Measurements from ENCODE around the gene LRRC23.
A peak's percentile ranks its signal among the peaks of the same experiment; 100 is the strongest.

LRRC23 gene

GRCh38 chr12:6943389-6943721 is 38.7 kb downstream of the LRRC23 start:
- H3K4me3 ChIP-seq (replicated peaks; ENCODE audit: low read depth, low read length): no peak overlapping the region
- DNase-seq (ENCODE audit: extremely low read depth, low read depth): peak; percentile 87
- TF ChIP-seq, protein P1, sequence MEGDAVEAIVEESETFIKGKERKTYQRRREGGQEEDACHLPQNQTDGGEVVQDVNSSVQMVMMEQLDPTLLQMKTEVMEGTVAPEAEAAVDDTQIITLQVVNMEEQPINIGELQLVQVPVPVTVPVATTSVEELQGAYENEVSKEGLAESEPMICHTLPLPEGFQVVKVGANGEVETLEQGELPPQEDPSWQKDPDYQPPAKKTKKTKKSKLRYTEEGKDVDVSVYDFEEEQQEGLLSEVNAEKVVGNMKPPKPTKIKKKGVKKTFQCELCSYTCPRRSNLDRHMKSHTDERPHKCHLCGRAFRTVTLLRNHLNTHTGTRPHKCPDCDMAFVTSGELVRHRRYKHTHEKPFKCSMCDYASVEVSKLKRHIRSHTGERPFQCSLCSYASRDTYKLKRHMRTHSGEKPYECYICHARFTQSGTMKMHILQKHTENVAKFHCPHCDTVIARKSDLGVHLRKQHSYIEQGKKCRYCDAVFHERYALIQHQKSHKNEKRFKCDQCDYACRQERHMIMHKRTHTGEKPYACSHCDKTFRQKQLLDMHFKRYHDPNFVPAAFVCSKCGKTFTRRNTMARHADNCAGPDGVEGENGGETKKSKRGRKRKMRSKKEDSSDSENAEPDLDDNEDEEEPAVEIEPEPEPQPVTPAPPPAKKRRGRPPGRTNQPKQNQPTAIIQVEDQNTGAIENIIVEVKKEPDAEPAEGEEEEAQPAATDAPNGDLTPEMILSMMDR (IDR thresholded peaks at IDR 0.05; ENCODE audit: low read depth, low read length, missing control alignments): no peak

DNA sequence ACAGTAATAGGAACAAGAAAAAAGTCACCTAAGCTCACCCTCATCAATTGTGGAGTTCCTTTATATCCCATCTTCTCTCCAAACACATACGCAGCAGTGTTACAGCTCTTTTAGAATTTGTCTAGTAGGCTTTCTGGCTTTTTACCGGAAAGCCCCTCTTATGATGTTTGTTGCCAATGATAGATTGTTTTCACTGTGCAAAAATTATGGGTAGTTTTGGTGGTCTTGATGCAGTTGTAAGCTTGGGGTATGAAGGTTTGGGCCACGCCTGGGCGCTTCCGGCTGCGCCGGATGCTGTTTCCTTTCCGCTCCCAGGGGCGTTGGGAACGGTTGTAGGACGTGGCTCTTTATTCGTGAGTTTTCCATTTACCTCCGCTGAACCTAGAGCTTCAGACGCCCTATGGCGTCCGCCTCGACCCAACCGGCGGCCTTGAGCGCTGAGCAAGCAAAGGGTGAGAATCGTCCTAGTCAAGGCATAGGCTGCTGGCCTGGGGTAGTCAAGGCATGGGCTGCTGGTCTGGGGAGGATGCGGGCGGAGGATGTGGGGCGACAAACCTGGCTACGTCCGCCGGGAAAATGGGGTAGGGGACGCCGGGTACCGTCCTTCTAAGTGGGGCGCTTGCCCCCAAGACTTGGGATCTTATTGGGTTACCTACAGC is 39.2 kb downstream of the LRRC23 start, which contains the start of the genes C12orf57 and RNU7-1:
TSS of gene C12orf57 (plus strand) at position 301 of the 659 bp plus-strand sequence. CDS start at position 401, 100 bp downstream.
TSS of gene RNU7-1 (plus strand) at position 95 of the 659 bp plus-strand sequence.
- DNase-seq (ENCODE audit: extremely low read depth, low read depth): peak; percentile 92
- TF ChIP-seq, protein P1 (IDR thresholded peaks at IDR 0.05; ENCODE audit: low read depth, low read length, missing control alignments): no peak
- peak within 1 kb of the TSS; percentile 78 for H3K4me3 ChIP-seq (replicated peaks; ENCODE audit: low read depth, low read length)

GRCh38 chr12:6944381-6945186 is 40.0 kb downstream of the LRRC23 start:
- peak overlapping the region; percentile 78 for H3K4me3 ChIP-seq (replicated peaks; ENCODE audit: low read depth, low read length)
- TF ChIP-seq, protein P1 (IDR thresholded peaks at IDR 0.05; ENCODE audit: low read depth, low read length, missing control alignments): peak; percentile 80
- no peak for DNase-seq (ENCODE audit: extremely low read depth, low read depth)

DNA sequence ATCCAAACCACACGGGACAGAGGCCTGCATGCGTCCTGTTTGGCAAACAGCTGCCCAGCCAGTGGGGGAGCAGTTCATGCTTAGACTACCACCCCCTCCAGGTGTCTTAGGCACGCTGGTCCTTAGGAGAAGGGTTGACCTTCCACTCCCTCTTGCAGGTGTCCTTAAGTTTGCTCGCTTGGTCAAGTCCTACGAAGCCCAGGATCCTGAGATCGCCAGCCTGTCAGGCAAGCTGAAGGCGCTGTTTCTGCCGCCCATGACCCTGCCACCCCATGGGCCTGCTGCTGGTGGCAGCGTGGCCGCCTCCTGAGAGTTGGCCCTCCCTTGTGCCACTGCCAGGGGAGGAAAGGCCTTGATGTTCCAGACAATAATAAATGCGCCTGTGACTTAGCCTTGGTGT is 41.0 kb downstream of the LRRC23 start:
- TF ChIP-seq, protein P1 (IDR thresholded peaks at IDR 0.05; ENCODE audit: low read depth, low read length, missing control alignments): no peak
- H3K4me3 ChIP-seq (replicated peaks; ENCODE audit: low read depth, low read length): peak overlapping the region; percentile 78
- DNase-seq (ENCODE audit: extremely low read depth, low read depth): no peak

DNA sequence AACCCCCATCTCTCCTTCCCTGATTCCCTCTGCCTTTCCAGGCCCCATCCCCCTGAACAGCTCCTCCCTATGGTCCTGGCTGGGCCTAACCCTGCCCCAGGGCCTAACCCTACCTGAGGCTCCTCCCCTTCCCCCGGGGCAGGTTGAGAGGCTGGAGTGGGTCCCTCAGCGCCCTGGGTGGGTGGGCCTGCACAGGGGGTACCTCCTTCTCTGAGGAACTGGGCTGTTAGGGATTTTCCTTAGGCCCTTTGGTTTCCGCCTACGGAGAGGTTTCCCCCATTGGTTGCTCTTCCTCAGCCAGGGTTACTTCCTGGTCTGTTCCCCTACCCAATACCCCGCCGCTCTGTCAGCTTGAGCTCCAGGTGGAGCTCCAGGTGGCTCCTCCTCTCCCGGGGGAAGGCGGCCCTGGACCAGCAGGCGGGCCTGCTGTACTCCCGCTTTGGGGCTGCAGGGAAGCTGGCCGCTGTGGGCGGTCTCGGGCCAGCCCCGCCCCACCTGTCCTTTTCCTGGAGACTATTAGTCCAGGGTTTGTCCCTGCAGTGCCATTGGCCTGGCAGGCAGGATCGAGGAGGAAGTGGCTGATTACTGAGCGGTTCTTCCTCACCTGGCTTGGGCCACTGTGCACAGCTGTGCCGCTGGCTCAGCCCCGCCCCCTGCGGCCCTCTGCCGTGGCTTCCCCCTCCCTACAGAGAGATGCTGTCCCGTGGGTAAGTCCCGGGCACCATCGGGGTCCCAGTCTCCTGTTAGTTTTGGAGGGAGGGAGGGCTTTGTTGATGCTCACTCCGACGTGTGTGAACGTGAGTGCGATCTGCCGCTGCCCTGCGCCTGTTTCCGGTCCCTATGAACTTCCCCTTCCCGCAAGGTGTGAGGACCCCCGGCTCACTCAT is 41.7 kb downstream of the LRRC23 start:
- no peak overlapping the region for H3K4me3 ChIP-seq (replicated peaks; ENCODE audit: low read depth, low read length)
- TF ChIP-seq, protein P1 (IDR thresholded peaks at IDR 0.05; ENCODE audit: low read depth, low read length, missing control alignments): no peak
- no peak for DNase-seq (ENCODE audit: extremely low read depth, low read depth)

- DNase-seq (ENCODE audit: extremely low read depth, low read depth): no peak
- H3K4me3 ChIP-seq (replicated peaks; ENCODE audit: low read depth, low read length): no peak overlapping the region
- TF ChIP-seq, protein P1 (IDR thresholded peaks at IDR 0.05; ENCODE audit: low read depth, low read length, missing control alignments): no peak
These were observed 42.3 kb downstream of the LRRC23 start for GRCh38 chr12:6946920-6947374.
